ENCODE measurements around the gene ZNF747. TPM values are rescaled to one million over a fixed set of nuclear protein-coding genes. Genes with fewer than 3 reads are reported as not detected.

ZNF747 gene
- total RNA-seq, 1 experiment from 2014 or later, result 10.9 TPM

- DNase-seq (ENCODE audit: low read depth, low spot score), result no peak
- intact Hi-C loops (cut with micrococcal nuclease; ENCODE audit: unreplicated experiment) (loop anchor here (10.0 kb wide), 1 partner anchor 83 kb away; the partner anchor contains the start of gene SEPHS2), in situ Hi-C loops (cut with HindIII; ENCODE audit: low pct_unique_long_range_greater_than_20kb, low sequenced_read_pairs) (no loop called here)
- POLR2A ChIA-PET, result no interaction called here
- CTCF ChIA-PET, result no interaction called here
- no TSS peak for BruUV-seq (replicated peaks)
- no peak for TF ChIP-seq SIN3A (IDR thresholded peaks at IDR 0.05; ENCODE audit: borderline replicate concordance, insufficient read depth, low read depth, low read length)
- Histone ChIP-seq H3K27me3 (ENCODE audit: control insufficient read depth, insufficient read depth, low read length) (no peaks in the 10 kb centered on the region), H3K4me1 (ENCODE audit: control insufficient read depth, insufficient read depth, low read length) (peaks cover 17% of the 10 kb centered on the region), H3K27ac (ENCODE audit: low read length) (peak overlapping the region; percentile 97), H3K36me3 (ENCODE audit: control insufficient read depth, insufficient read depth, low read length) (no peaks in the 10 kb centered on the region), H3K4me3 (ENCODE audit: low read depth in 2 of 2, low read length in 2 of 2) (peak overlapping the region; percentile 44 to 69), H3K9me3 (ENCODE audit: control insufficient read depth, insufficient read depth, low read depth, low read length) (no peaks in the 10 kb centered on the region)
- ATAC-seq, result no peak; the same call in 1 of the 2 replicates
These were observed 7.0 kb downstream of the ZNF747 start for GRCh38 chr16:30527635-30528178.

- H3K4me3 ChIP-seq (ENCODE audit: low read depth in 2 of 2, low read length in 2 of 2), result peak overlapping the region; percentile 69 to 74
- in situ Hi-C loops (cut with HindIII; ENCODE audit: low pct_unique_long_range_greater_than_20kb, low sequenced_read_pairs), result no loop called here
- no TSS peak for BruUV-seq (replicated peaks)
- peak; percentile 95 for ATAC-seq
- H3K4me1 ChIP-seq (ENCODE audit: control insufficient read depth, insufficient read depth, low read length), result peaks cover 17% of the 10 kb centered on the region
- ChIA-PET CTCF (interaction anchor here (0.5 kb wide), 1 partner anchor 78 kb away, joined by 3 read pairs; no protein-coding TSS in a partner anchor), POLR2A (no interaction called here)
- intact Hi-C loops (cut with micrococcal nuclease; ENCODE audit: unreplicated experiment), result loop anchor here (10.0 kb wide), 1 partner anchor 82 kb away; the partner anchor contains the start of gene SEPHS2
- DNase-seq (ENCODE audit: low read depth, low spot score), result peak; percentile 82
- TF ChIP-seq SIN3A (IDR thresholded peaks at IDR 0.05; ENCODE audit: borderline replicate concordance, insufficient read depth, low read depth, low read length) (peak; percentile 27; the same call in 1 of the 2 replicates), POLR2AphosphoS5 (IDR thresholded peaks at IDR 0.05; ENCODE audit: low read depth, low read length) (peak; percentile 89), TCF7L2 (IDR thresholded peaks at IDR 0.05; ENCODE audit: low read depth, low read length) (0 out of 2 replicates have a peak, but pooled peaks have one; percentile 16), REST (IDR thresholded peaks at IDR 0.05; ENCODE audit: insufficient read depth in 1 of 2, low read depth in 2 of 2, low read length in 1 of 2) (no peak), CTCF (IDR thresholded peaks at IDR 0.05) (no peak)
- H3K27me3 ChIP-seq (ENCODE audit: control insufficient read depth, insufficient read depth, low read length), result no peaks in the 10 kb centered on the region
- H3K9me3 ChIP-seq (ENCODE audit: control insufficient read depth, insufficient read depth, low read depth, low read length), result no peaks in the 10 kb centered on the region
- H3K27ac ChIP-seq (ENCODE audit: low read length), result peak overlapping the region; percentile 97
- no peaks in the 10 kb centered on the region for H3K36me3 ChIP-seq (ENCODE audit: control insufficient read depth, insufficient read depth, low read length)
These were observed 7.6 kb downstream of the ZNF747 start for GRCh38 chr16:30526823-30527634.
